Left lung (tissue), 10 donors: ENCODE data around the gene KAT7. TPM values are rescaled to one million over a fixed set of nuclear protein-coding genes. Genes with fewer than 3 reads are reported as not detected.

Experiments used
- ATAC-seq: fragments of 200-7000 bp; cut with Tn5 transposase; one replicate; pipeline ENCODE4 v1.9.1; 2020; ENCODE audit warnings: moderate library complexity
- DNase-seq, 4 donors: peaks; one replicate each; pipeline ENCODE4 v3.0.0-alpha.2; 2013 to 2020
- H3K27ac ChIP-seq, 2 donors: fragments of 200-600 bp; sonication (generic) in 1 of 2; one replicate each; pipeline versions ENCODE4 v1.5.0 to v1.8.0; 2020 to 2021
- H3K27me3 ChIP-seq, 2 donors: fragments of 200-600 bp; sonication (generic) in 1 of 2; one replicate each; pipeline versions ENCODE4 v1.5.0 to v1.8.0; 2020 to 2021
- H3K36me3 ChIP-seq, 2 donors: fragments of 200-600 bp; sonication (generic) in 1 of 2; one replicate each; pipeline versions ENCODE4 v1.5.0 to v1.8.0; 2020 to 2021
- H3K4me1 ChIP-seq, 2 donors: fragments of 200-600 bp; one replicate each; pipeline ENCODE4 v1.8.0; 2021
- H3K4me3 ChIP-seq, 2 donors: fragments of 200-600 bp; sonication (generic) in 1 of 2; one replicate each; pipeline versions ENCODE4 v1.5.0 to v1.8.0; 2020 to 2021; ENCODE audit warnings: mild to moderate bottlenecking in 1 of 2
- H3K9me3 ChIP-seq, 2 donors: fragments of 200-600 bp; sonication (generic) in 1 of 2; one replicate each; pipeline versions ENCODE4 v1.5.0 to v1.8.0; 2020 to 2021
- intact Hi-C, 2 donors: fragments of 100-400 bp; cut with DNase I; formaldehyde crosslinking; loops; one replicate each; pipeline versions ENCODE4 v1.11.2 to v1.14.2; 2022
- polyA plus RNA-seq, 6 donors: library from polyadenylated mRNA; unstranded; fragments of 120-200 nt; gene quantifications; one replicate each; pipeline ENCODE4 v1.2.1, GENCODE V29; 2013; ENCODE audit not compliant: insufficient read length in 6 of 6
- total RNA-seq, 2 donors: library from RNA; stranded (reverse); fragmentation: NEBNext Ultra II Directional; extraction: Animal tissue kit (Norgen Biotek cat#: 25700); gene quantifications; one replicate each; pipeline ENCODE4 v1.2.1, GENCODE V29; 2021
- TF ChIP-seq, protein P1 (sequence below), 2 donors: fragments of 200-600 bp; sonication (generic) in 1 of 2; IDR thresholded peaks; one replicate each; pipeline versions ENCODE4 v1.5.0 to v1.8.0; 2021; ENCODE audit warnings: antibody characterized with exemption in 2 of 2
- donor health status: DM: no; HTN: yes; CAD: no.
- donor health status: DM: no; HTN: no; CAD: no.

KAT7 gene
- total and polyA plus RNA-seq, 8 donors, result 44.1 to 56.7 (median 51.5) TPM

DNA sequence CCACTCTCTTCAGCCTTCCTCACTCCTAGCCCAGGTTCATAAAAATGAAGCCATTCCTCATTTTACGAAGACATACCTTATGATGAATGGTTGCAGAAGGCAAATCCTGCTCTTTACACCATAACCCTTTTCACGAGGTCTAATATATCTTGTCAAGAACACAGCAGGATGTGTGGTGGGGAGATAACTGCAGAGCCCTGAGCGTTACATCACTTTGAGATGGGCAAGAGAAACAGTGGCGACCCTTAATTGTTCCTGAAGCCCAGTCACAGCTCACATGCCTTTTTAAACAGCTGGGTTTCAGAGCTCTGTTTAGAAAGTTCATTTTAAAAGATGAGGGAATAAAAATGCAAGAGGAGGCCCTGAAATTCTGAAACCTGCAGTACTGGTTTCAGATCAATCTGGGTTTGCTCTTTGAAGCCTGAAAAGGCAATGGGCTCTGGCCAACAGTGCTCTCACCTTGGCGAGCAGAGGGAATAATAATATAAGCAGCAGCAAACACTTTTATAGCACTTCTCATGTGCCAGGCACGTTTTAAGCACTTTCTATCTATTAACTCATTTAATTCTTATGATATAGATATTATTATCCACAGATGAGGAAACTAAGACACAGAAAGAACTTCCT is 27.4 kb upstream of the KAT7 start:
- ATAC-seq (no peak), DNase-seq (no peak)
- H3K27ac ChIP-seq, result no peak overlapping the region
- H3K4me3 ChIP-seq, result no peak overlapping the region
- H3K4me1 ChIP-seq, result peaks cover 6 to 13% of the 10 kb centered on the region in 2 donors
- no peaks in the 10 kb centered on the region for H3K9me3 ChIP-seq
- H3K27me3 ChIP-seq, result no peaks in the 10 kb centered on the region
- peaks cover 0 to 11% of the 10 kb centered on the region in 2 donors for H3K36me3 ChIP-seq
- intact Hi-C loops, result no loop called here
- TF ChIP-seq, protein P1, sequence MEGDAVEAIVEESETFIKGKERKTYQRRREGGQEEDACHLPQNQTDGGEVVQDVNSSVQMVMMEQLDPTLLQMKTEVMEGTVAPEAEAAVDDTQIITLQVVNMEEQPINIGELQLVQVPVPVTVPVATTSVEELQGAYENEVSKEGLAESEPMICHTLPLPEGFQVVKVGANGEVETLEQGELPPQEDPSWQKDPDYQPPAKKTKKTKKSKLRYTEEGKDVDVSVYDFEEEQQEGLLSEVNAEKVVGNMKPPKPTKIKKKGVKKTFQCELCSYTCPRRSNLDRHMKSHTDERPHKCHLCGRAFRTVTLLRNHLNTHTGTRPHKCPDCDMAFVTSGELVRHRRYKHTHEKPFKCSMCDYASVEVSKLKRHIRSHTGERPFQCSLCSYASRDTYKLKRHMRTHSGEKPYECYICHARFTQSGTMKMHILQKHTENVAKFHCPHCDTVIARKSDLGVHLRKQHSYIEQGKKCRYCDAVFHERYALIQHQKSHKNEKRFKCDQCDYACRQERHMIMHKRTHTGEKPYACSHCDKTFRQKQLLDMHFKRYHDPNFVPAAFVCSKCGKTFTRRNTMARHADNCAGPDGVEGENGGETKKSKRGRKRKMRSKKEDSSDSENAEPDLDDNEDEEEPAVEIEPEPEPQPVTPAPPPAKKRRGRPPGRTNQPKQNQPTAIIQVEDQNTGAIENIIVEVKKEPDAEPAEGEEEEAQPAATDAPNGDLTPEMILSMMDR (IDR thresholded peaks at IDR 0.05), result no peak

GRCh38 chr17:49762151-49762941 is 26.1 kb upstream of the KAT7 start:
- intact Hi-C loops, result no loop called here

DNA sequence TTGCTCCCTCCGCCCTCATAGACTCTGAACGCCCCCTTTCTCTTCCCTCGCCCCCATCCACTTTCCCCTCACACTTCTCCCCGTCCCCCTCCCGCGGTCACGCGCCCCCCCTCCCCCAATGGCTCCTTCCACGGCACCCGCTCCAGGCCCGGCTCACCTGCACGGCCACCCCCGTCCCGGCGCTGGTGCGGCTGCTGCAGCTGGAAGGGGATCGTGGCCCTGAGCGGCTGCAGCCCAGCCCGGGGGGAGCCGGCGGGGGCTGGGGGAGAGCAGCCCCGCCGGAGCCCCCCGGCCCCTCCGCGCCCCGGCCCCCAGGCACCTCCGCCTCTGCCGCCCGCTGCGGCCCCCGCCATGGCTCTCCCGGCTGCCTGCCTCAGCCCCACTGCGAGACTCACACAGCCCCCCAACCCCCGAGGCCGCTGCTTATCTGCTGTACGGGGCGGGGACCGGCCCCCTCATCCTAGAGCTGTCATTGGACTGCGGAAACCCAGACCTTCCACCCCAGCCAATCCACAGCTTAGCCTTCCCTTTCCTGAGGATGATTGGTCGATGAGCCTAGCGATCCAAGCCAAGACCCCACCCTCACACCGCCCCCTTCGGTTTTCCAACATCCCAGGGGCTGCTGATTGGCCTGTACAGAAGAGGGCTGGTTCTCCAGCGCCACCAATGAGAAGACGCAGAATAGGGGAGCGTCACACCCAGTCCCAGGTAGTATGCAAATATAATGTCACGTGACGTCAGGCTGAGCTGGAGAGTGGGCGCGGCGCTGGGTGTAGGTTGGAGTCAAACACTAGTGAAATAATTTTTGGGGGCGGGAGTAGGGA is 24.5 kb upstream of the KAT7 start, which contains the start of gene FAM117A:
Gene FAM117A (minus strand): TSS at position 397 of the 824 bp plus-strand sequence. CDS start 44 bp downstream, at position 353.
- Histone ChIP-seq H3K4me3 (peak within 1 kb of the TSS; percentile 61 to 71), H3K36me3 (no peaks in the 10 kb centered on the region), H3K4me1 (peaks cover 6 to 13% of the 10 kb centered on the region in 2 donors), H3K9me3 (no peaks in the 10 kb centered on the region), H3K27me3 (no peaks in the 10 kb centered on the region), H3K27ac (peak within 1 kb of the TSS; percentile 39 to 65)
- intact Hi-C loops, result no loop called here
- TF ChIP-seq, protein P1 (IDR thresholded peaks at IDR 0.05), result no peak
- DNase-seq, result peak; percentile 91 to 98 (median 96)
- peak; percentile 98 for ATAC-seq

More at GRCh38 chr17:49762151-49762941, 26.1 kb upstream of the KAT7 start:
- TF ChIP-seq, protein P1 (IDR thresholded peaks at IDR 0.05), result no peak
- no peak for DNase-seq
- no peaks in the 10 kb centered on the region for H3K27me3 ChIP-seq
- peaks cover 0 to 8% of the 10 kb centered on the region in 2 donors for H3K36me3 ChIP-seq
- ATAC-seq, result no peak
- peaks cover 6 to 13% of the 10 kb centered on the region in 2 donors for H3K4me1 ChIP-seq
- peak overlapping the region in 1 of 2 donors; percentile 48 for H3K27ac ChIP-seq
- peak overlapping the region in 1 of 2 donors; percentile 71 for H3K4me3 ChIP-seq
- H3K9me3 ChIP-seq, result no peaks in the 10 kb centered on the region

DNA sequence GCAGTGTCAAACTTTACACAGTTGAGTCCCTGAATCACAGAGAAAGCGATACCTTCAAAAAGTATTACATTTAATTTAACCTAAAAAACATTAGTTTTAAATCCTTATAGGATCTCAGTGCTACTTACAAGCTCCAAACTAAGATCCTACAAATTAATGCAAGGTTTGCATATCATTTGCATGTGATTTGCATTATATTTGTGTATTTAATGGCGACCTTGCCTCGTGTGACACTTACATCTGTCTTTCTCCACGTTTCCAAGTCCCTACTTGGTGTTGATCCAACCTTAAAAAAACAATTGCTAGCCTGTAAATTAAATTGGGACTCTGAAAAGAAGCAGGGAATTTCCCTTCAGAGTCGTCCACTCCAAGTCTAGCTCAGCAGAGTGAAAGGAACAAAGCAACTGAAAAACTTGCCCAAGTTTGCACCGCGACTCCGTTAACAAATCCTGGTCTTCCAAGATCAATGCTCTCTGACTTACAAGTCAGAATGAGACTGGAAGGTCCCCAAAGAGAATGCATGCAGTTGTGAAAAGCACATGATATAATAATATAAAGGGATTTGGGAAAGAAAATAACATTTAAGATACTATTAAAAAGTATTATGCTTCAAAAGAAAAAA is 23.8 kb upstream of the KAT7 start:
- Histone ChIP-seq H3K36me3 (no peaks in the 10 kb centered on the region), H3K4me3 (peak overlapping the region in 1 of 2 donors; percentile 71), H3K9me3 (no peaks in the 10 kb centered on the region), H3K4me1 (peaks cover 6 to 13% of the 10 kb centered on the region in 2 donors), H3K27ac (peak overlapping the region in 1 of 2 donors; percentile 51), H3K27me3 (no peaks in the 10 kb centered on the region)
- intact Hi-C loops, result no loop called here
- ATAC-seq, result no peak
- no peak for DNase-seq
- TF ChIP-seq, protein P1 (IDR thresholded peaks at IDR 0.05), result no peak
